OCI-LY7 (cell line): ENCODE results near the gene COMMD3. TPM values are rescaled to one million over a fixed set of nuclear protein-coding genes. Genes with fewer than 3 reads are reported as not detected.

Experiments
- BruUV-seq: library from RNA; stranded (reverse); fragments of 400-500 nt; replicated peaks from 2 replicates; lab custom pipeline; 2021; lab: Mats Ljungman, UMichigan
- CTCF ChIA-PET: fragments of 300-600 bp; sonication (Branson Sonifier 250); formaldehyde crosslinking; loops from one replicate; lab custom pipeline; 2022; ENCODE audit warnings: antibody characterized with exemption; ENCODE audit not compliant: unreplicated experiment; lab: Charles Lee
- POLR2A ChIA-PET: fragments of 300-600 bp; sonication (Branson Sonifier 250); formaldehyde crosslinking; loops from one replicate; lab custom pipeline; 2022; ENCODE audit warnings: antibody characterized with exemption; lab: Charles Lee
- DNase-seq: peaks from one replicate; pipeline ENCODE4 v3.0.0-alpha.2; 2015; ENCODE audit warnings: low spot score
- H2AFZ ChIP-seq: fragments of 200-600 bp; sonication (generic), shearing (Covaris generic); 2 replicates; pipeline ENCODE4 v1.6.1; 2014; ENCODE audit warnings: mild to moderate bottlenecking, antibody characterized with exemption, low read length, moderate library complexity
- H3K27ac ChIP-seq: fragments of 200-600 bp; sonication (generic); 2 replicates; pipeline ENCODE4 v1.5.1; 2014; ENCODE audit warnings: mixed run types, low read depth, mild to moderate bottlenecking, moderate library complexity, low read length, inconsistent platforms; ENCODE audit not compliant: poor library complexity, severe bottlenecking
- H3K36me3 ChIP-seq: fragments of 200-600 bp; sonication (generic); 2 replicates; pipeline ENCODE4 v1.6.1; 2014; ENCODE audit warnings: mild to moderate bottlenecking, antibody characterized with exemption, low read length, moderate library complexity, mixed read lengths; ENCODE audit not compliant: insufficient read depth
- H3K4me1 ChIP-seq: fragments of 200-600 bp; sonication (generic); 2 replicates; pipeline ENCODE4 v1.5.1; 2014; ENCODE audit warnings: mild to moderate bottlenecking, low read length; ENCODE audit not compliant: insufficient read depth, poor library complexity, severe bottlenecking
- H3K4me2 ChIP-seq: fragments of 200-600 bp; sonication (generic); 2 replicates; pipeline ENCODE4 v1.6.1; 2014; ENCODE audit warnings: mild to moderate bottlenecking, low read length
- H3K4me3 ChIP-seq: fragments of 200-600 bp; sonication (generic); 2 replicates; pipeline ENCODE4 v1.5.1; 2014; ENCODE audit warnings: mild to moderate bottlenecking, low read depth, low read length; ENCODE audit not compliant: poor library complexity, severe bottlenecking
- H3K79me2 ChIP-seq: fragments of 200-600 bp; sonication (generic); 2 replicates; pipeline ENCODE4 v1.6.1; 2016; ENCODE audit warnings: low read depth, mild to moderate bottlenecking, low read length, moderate library complexity, mixed read lengths; ENCODE audit not compliant: insufficient read depth
- H3K9me2 ChIP-seq: fragments of 200-600 bp; sonication (generic); 2 replicates; pipeline ENCODE4 v1.6.1; 2016; ENCODE audit warnings: mild to moderate bottlenecking, low read length, mixed read lengths; ENCODE audit not compliant: insufficient read depth
- H3K9me3 ChIP-seq: fragments of 200-600 bp; sonication (generic); 2 replicates; pipeline ENCODE4 v1.6.1; 2014; ENCODE audit warnings: mild to moderate bottlenecking, mixed run types, low read length, mixed read lengths
- H4K20me1 ChIP-seq: fragments of 200-600 bp; sonication (generic); 2 replicates; pipeline ENCODE4 v1.6.1; 2014; ENCODE audit warnings: mild to moderate bottlenecking, antibody characterized with exemption, low read length, moderate library complexity, mixed read lengths; ENCODE audit not compliant: insufficient read depth
- EZH2phosphoT487 ChIP-seq: fragments of 200-600 bp; sonication (generic); IDR thresholded peaks from 2 replicates; pipeline ENCODE4 v1.6.1; 2018; ENCODE audit warnings: low read depth, borderline replicate concordance, mild to moderate bottlenecking, mixed run types, antibody characterized with exemption, low read length, moderate library complexity, mixed read lengths
- intact Hi-C: fragments of 100-400 bp; cut with micrococcal nuclease; formaldehyde crosslinking; loops from one replicate; pipeline ENCODE4 v1.10.0; 2022; ENCODE audit not compliant: unreplicated experiment
- total RNA-seq, 2 experiments: library from RNA; depleted of rRNA in 1 of 2; stranded (reverse); fragments of >200 nt in 1 of 2; shearing (Covaris generic) in 1 of 2; gene quantifications; 2 replicates each; pipeline ENCODE4 v1.2.3, GENCODE V29; 2014 to 2022
- TF ChIP-seq, protein P1 (sequence below): fragments of 200-600 bp; sonication (generic); conservative IDR thresholded peaks from 2 replicates; pipeline ENCODE4 v1.5.1; 2014; ENCODE audit warnings: mild to moderate bottlenecking, antibody characterized with exemption, low read length, moderate library complexity, mixed read lengths

The COMMD3 gene
- total RNA-seq, 2 experiments from 2014 or later: 30.1 to 50.8 TPM

DNA sequence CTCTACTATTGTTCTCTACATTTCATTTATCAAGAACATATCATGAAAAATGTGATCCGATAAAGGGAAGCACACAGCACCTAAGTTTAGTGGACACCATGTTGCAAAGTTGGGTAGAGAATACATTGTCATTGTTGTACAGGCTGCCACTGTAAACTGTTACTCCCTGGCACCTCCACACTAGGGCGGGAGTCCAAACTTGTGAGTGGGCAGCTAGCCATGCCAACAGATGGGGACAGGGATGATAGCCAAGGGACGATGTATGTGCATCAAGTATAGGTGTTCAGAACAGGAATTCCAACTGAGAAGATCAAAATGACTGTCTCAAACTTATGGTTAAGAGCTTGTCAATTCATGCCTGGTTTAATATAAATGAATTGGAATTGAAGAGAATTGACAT is 31.1 kb upstream of the COMMD3 start:
- TF ChIP-seq, protein P1, sequence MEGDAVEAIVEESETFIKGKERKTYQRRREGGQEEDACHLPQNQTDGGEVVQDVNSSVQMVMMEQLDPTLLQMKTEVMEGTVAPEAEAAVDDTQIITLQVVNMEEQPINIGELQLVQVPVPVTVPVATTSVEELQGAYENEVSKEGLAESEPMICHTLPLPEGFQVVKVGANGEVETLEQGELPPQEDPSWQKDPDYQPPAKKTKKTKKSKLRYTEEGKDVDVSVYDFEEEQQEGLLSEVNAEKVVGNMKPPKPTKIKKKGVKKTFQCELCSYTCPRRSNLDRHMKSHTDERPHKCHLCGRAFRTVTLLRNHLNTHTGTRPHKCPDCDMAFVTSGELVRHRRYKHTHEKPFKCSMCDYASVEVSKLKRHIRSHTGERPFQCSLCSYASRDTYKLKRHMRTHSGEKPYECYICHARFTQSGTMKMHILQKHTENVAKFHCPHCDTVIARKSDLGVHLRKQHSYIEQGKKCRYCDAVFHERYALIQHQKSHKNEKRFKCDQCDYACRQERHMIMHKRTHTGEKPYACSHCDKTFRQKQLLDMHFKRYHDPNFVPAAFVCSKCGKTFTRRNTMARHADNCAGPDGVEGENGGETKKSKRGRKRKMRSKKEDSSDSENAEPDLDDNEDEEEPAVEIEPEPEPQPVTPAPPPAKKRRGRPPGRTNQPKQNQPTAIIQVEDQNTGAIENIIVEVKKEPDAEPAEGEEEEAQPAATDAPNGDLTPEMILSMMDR: no peak
- no peak for TF ChIP-seq EZH2phosphoT487

DNA sequence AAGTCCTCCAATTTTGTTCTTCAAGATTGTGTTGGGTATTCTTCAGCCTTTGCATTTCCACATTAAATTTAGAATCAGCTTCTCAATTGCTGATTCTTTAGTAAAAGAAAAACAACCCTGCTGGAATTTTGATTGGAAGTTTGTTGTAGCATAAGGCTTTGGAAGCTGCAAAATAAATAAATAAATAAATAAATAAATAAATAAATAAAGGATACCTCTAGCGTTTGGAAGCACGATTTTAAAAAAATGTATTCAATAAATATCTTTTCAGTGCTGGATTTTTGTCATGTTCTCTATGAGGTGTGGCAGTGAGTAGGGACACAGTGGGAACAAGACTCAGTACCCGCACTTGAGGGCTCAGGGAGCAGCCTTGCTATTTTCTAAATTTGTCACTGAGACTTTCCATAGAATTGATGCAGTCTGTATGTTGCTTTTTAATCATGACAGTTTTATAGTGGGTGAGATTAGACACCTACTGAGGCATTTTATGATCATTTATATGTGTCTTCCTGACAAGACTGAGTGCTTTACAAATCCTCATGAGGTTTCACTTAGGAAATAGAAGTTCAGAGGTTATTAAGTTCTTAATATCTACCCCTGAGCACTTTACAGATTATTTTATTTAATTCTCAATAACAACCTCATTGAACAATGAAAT is 22.3 kb upstream of the COMMD3 start:
- intact Hi-C loops: no loop called here
- H3K27ac ChIP-seq: no peak overlapping the region
- no peak overlapping the region for H3K4me2 ChIP-seq
- no peak for TF ChIP-seq EZH2phosphoT487
- TF ChIP-seq, protein P1: no peak
- DNase-seq: no peak
- no peaks in the 10 kb centered on the region for H3K4me1 ChIP-seq
- no peak overlapping the region for H3K4me3 ChIP-seq
- no peaks in the 10 kb centered on the region for H3K36me3 ChIP-seq
- no peaks in the 10 kb centered on the region for H3K79me2 ChIP-seq
- ChIA-PET CTCF (no interaction called here), POLR2A (interaction anchor here (0.6 kb wide), 2 partner anchors 10 to 24 kb away, joined by 3 to 5 read pairs; no protein-coding TSS in a partner anchor)
- H3K9me2 ChIP-seq: no peaks in the 10 kb centered on the region
- H3K9me3 ChIP-seq: no peaks in the 10 kb centered on the region
- no TSS peak for BruUV-seq
- no peaks in the 10 kb centered on the region for H4K20me1 ChIP-seq
- H2AFZ ChIP-seq: no peak overlapping the region

More for the DNA sequence above, 31.1 kb upstream of the COMMD3 start:
- no peak overlapping the region for H3K4me2 ChIP-seq
- no peaks in the 10 kb centered on the region for H3K79me2 ChIP-seq
- BruUV-seq: no TSS peak
- H3K27ac ChIP-seq: no peak overlapping the region
- H3K9me3 ChIP-seq: no peaks in the 10 kb centered on the region
- no peaks in the 10 kb centered on the region for H3K36me3 ChIP-seq
- no peaks in the 10 kb centered on the region for H4K20me1 ChIP-seq
- intact Hi-C loops: no loop called here
- H3K4me3 ChIP-seq: no peak overlapping the region
- DNase-seq: no peak
- POLR2A ChIA-PET: interaction anchor here (1.1 to 1.2 kb wide), 2 partner anchors 14 to 124 kb away, joined by 3 read pairs; no protein-coding TSS in a partner anchor
- no peak overlapping the region for H2AFZ ChIP-seq
- no peaks in the 10 kb centered on the region for H3K4me1 ChIP-seq
- CTCF ChIA-PET: no interaction called here
- H3K9me2 ChIP-seq: no peaks in the 10 kb centered on the region

DNA sequence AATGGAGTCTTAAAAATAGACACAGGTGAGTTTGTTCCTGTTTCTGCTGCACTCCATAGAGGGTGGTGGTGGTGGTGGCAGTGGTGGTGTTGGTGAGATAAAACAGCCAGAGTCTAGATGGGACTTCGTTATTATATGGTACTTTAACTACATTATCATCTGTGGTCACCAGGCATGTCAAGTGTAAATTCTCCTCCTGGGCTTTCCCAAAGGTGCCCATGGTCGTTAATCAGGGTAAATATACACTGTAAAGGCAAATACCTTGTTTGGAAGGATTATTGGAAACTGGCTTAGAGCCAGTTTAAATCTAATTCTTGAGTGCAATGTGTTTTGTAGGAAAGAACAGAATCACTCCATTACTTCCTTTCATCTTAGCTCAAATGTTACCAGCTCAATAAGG is 21.5 kb upstream of the COMMD3 start:
- H3K36me3 ChIP-seq: no peaks in the 10 kb centered on the region
- no peak for DNase-seq
- TF ChIP-seq EZH2phosphoT487: no peak
- TF ChIP-seq, protein P1: no peak
- POLR2A ChIA-PET: interaction anchor here (0.5 to 1.1 kb wide), 2 partner anchors 8 to 842 kb away, joined by 4 read pairs; no protein-coding TSS in a partner anchor
- H3K79me2 ChIP-seq: no peaks in the 10 kb centered on the region
- BruUV-seq: no TSS peak
- no peaks in the 10 kb centered on the region for H3K9me2 ChIP-seq
- H3K4me3 ChIP-seq: no peak overlapping the region
- H2AFZ ChIP-seq: no peak overlapping the region
- H3K9me3 ChIP-seq: no peaks in the 10 kb centered on the region
- no peaks in the 10 kb centered on the region for H4K20me1 ChIP-seq
- no peaks in the 10 kb centered on the region for H3K4me1 ChIP-seq
- intact Hi-C loops: no loop called here
- no peak overlapping the region for H3K27ac ChIP-seq
- H3K4me2 ChIP-seq: no peak overlapping the region
- CTCF ChIA-PET: no interaction called here
